GM18517 (cell line): ENCODE measurements around the gene C6orf47.

Experiments used
- ATAC-seq: cut with Tn5 transposase; IDR thresholded peaks from one replicate; pipeline ENCODE4 v1.9.1; 2021; ENCODE audit warnings: mild to moderate bottlenecking, moderate library complexity; ENCODE audit not compliant: unreplicated experiment

Gene C6orf47

GRCh38 chr6:31615748-31616147 lies 44.8 kb downstream of the C6orf47 start:
- no peak for ATAC-seq

- no peak for ATAC-seq
These were observed 45.6 kb downstream of the C6orf47 start, which contains the start of gene AIF1 for GRCh38 chr6:31614684-31615578. Gene AIF1, plus strand, starts transcription at chr6:31615234. Its CDS starts 96 bp downstream, at chr6:31615330.

- ATAC-seq: no peak
These were observed 46.4 kb downstream of the C6orf47 start for GRCh38 chr6:31614075-31614619.

GRCh38 chr6:31610968-31611367 lies 49.6 kb downstream of the C6orf47 start:
- ATAC-seq: no peak

GRCh38 chr6:31609519-31610406 lies 50.8 kb downstream of the C6orf47 start:
- no peak for ATAC-seq
